Adrenal gland (tissue), 5 donors: Measurements from ENCODE around the gene HBD.

Source experiments
- CTCF ChIP-seq, 6 experiments: fragments of 450-650 bp in 4 of 6; fragments of 200-600 bp in 2 of 6; sonication (generic) in 1 of 6; IDR thresholded peaks; 1 replicate in 5 of 6; 2 replicates in 1 of 6; pipeline versions ENCODE4 v1.5.1 to v1.8.0; 2016 to 2021; ENCODE audit warnings: antibody characterized with exemption in 6 of 6, mild to moderate bottlenecking in 2 of 6, moderate library complexity in 1 of 6
- POLR2A ChIP-seq, 2 donors: fragments of 450-650 bp; IDR thresholded peaks; one replicate each; pipeline ENCODE4 v1.6.1; 2017; ENCODE audit warnings: antibody characterized with exemption in 2 of 2, mild to moderate bottlenecking in 2 of 2, moderate library complexity in 1 of 2
- donor health status: DM: no; HTN: no; CAD: no.

GRCh38 chr11:5200582-5200981 lies 33.7 kb downstream of the HBD start, which contains the start of gene OR51V1:
- TF ChIP-seq POLR2A (IDR thresholded peaks at IDR 0.05) (no peak), CTCF (IDR thresholded peaks at IDR 0.05) (no peak)
